Measurements from ENCODE around the gene SPAG5. TPM values are rescaled to one million over a fixed set of nuclear protein-coding genes. Genes with fewer than 3 reads are reported as not detected.
"Not testable (repeated sequence)": the region's sequence is repeated elsewhere in the genome, so short reads cannot be mapped to it uniquely, and the experiment has no call there.

SPAG5 gene
- total and polyA plus RNA-seq, 9 donors: 16.1 to 42.0 (median 30.9) TPM

DNA sequence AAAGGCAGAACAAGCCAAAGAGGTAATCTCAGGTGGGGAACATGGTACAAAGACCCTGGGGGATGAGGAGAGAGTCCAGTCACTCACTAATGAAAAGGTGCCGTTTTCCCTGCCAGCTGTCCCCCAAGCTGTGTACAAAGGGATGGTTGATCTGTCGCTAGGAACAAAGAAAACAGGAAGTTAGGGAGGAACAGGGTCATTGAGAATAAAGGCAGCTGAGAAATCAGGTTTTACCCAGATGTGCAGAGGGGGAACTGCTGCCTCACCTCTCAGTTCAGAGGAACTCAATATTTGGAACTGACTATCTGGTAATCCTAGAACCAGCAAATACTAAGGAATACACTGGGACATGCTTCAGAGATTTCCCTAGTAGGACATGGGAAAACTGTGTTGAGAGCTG, 13.7 kb upstream of the SPAG5 start:
- DNase-seq: no peak
- H3K27me3 ChIP-seq (ENCODE audit: control insufficient read depth, insufficient read depth, low read length): no peaks in the 10 kb centered on the region
- 73% methylated on average over 2 of the region's 2 CpGs for WGBS (ENCODE audit: insufficient coverage)
- peaks cover 64% of the 10 kb centered on the region for H3K36me3 ChIP-seq (ENCODE audit: control insufficient read depth, insufficient read depth, low read length)
- no peaks in the 10 kb centered on the region for H3K4me1 ChIP-seq (ENCODE audit: control insufficient read depth, insufficient read depth, low read length)
- no peak overlapping the region for H3K4me3 ChIP-seq (ENCODE audit: low read length)
- H3K27ac ChIP-seq (ENCODE audit: low read length): no peak overlapping the region
- H3K9me3 ChIP-seq (replicated peaks; ENCODE audit: control insufficient read depth, low read depth, low read length): no peaks in the 10 kb centered on the region

DNA sequence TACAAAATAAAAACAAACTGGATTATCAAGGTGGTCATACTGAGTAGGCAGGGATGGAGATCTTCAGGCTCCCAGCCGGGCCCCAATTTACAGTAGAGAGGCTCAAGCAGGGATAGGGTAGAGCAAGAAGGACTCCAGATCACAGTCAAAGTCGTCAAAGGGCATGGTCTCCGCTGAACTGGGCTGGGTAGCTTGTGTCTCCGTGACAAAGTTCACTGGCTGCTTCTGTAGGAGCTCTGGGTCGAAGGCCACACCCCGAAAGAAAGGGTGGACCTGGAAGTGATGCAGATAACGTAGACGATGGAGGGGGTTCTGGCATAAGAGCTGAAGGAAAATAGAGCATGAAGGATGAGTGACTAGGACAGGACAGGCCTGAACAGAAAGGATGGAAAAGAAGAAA, 11.6 kb upstream of the SPAG5 start:
- no peak overlapping the region for H3K4me3 ChIP-seq (ENCODE audit: low read length)
- no peaks in the 10 kb centered on the region for H3K9me3 ChIP-seq (replicated peaks; ENCODE audit: control insufficient read depth, low read depth, low read length)
- H3K36me3 ChIP-seq (ENCODE audit: control insufficient read depth, insufficient read depth, low read length): peaks cover 43% of the 10 kb centered on the region
- 90% methylated on average over 8 of the region's 8 CpGs for WGBS (ENCODE audit: insufficient coverage)
- no peaks in the 10 kb centered on the region for H3K4me1 ChIP-seq (ENCODE audit: control insufficient read depth, insufficient read depth, low read length)
- no peak overlapping the region for H3K27ac ChIP-seq (ENCODE audit: low read length)
- no peaks in the 10 kb centered on the region for H3K27me3 ChIP-seq (ENCODE audit: control insufficient read depth, insufficient read depth, low read length)
- DNase-seq: no peak

- not testable (repeated sequence) for H3K27ac ChIP-seq (ENCODE audit: low read length); DNase-seq; H3K4me1 ChIP-seq (ENCODE audit: control insufficient read depth, insufficient read depth, low read length); H3K36me3 ChIP-seq (ENCODE audit: control insufficient read depth, insufficient read depth, low read length); H3K27me3 ChIP-seq (ENCODE audit: control insufficient read depth, insufficient read depth, low read length); H3K9me3 ChIP-seq (replicated peaks; ENCODE audit: control insufficient read depth, low read depth, low read length); H3K4me3 ChIP-seq (ENCODE audit: low read length)
- 90% methylated on average over 10 of the region's 31 CpGs for WGBS (ENCODE audit: insufficient coverage)
Measured at GRCh38 chr17:28604031-28604430, 5.2 kb upstream of the SPAG5 start.

- H3K36me3 ChIP-seq (ENCODE audit: control insufficient read depth, insufficient read depth, low read length): no peaks in the 10 kb centered on the region
- H3K4me1 ChIP-seq (ENCODE audit: control insufficient read depth, insufficient read depth, low read length): peaks cover 15% of the 10 kb centered on the region
- 16% methylated on average over 20 of the region's 40 CpGs for WGBS (ENCODE audit: insufficient coverage)
- no peaks in the 10 kb centered on the region for H3K27me3 ChIP-seq (ENCODE audit: control insufficient read depth, insufficient read depth, low read length)
- no peaks in the 10 kb centered on the region for H3K9me3 ChIP-seq (replicated peaks; ENCODE audit: control insufficient read depth, low read depth, low read length)
- peak; percentile 85 for DNase-seq
- peak overlapping the region; percentile 74 for H3K4me3 ChIP-seq (ENCODE audit: low read length)
- H3K27ac ChIP-seq (ENCODE audit: low read length): peak overlapping the region; percentile 98
Measured at GRCh38 chr17:28599311-28600184, 723 bp upstream of the SPAG5 start.

GRCh38 chr17:28598389-28598788, 436 bp downstream of the SPAG5 start:
- 0% methylated on average over 11 of the region's 17 CpGs for WGBS (ENCODE audit: insufficient coverage)
- no peak for DNase-seq
- H3K9me3 ChIP-seq (replicated peaks; ENCODE audit: control insufficient read depth, low read depth, low read length): no peaks in the 10 kb centered on the region
- H3K27me3 ChIP-seq (ENCODE audit: control insufficient read depth, insufficient read depth, low read length): no peaks in the 10 kb centered on the region
- H3K4me1 ChIP-seq (ENCODE audit: control insufficient read depth, insufficient read depth, low read length): peaks cover 15% of the 10 kb centered on the region
- H3K36me3 ChIP-seq (ENCODE audit: control insufficient read depth, insufficient read depth, low read length): peaks cover under 1% of the 10 kb centered on the region
- H3K27ac ChIP-seq (ENCODE audit: low read length): peak overlapping the region; percentile 54
- H3K4me3 ChIP-seq (ENCODE audit: low read length): peak overlapping the region; percentile 74

DNA sequence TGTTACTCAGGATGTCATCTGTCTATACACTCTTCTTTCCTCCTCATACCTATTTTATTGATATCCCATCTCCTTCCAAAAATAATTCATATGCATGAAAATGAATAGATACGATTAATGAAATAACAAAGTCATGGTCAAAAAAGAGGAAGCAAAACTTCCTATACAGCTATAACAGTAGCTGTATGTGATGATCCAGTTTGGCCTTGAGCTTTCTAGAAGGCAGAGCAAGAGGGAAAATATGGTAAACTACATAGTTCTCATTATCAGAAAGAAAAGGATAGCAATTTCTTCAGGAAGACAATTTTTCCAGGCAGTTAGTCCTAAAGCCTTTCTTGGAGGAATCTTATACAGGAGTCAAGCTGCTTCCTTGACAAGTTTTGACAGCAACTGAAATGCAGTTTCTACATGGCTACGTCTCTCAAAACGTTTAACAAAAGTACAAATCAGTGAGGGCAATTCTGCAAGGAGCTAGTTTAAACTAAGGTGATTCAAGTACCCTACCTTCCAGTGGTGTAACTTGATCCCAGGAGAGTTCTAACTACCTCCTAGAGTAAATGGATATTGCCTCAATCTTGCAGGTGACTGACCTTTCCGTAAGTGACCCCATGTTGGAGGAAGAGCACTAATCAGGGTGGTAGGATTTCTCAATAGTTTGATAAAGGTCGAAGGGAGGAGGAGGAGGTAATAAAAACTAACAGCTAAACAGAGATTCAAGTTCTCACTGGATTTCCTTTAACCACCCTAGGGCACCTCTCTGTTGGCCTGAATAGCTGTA, 1.0 kb downstream of the SPAG5 start:
- Histone ChIP-seq H3K36me3 (ENCODE audit: control insufficient read depth, insufficient read depth, low read length) (peaks cover 4% of the 10 kb centered on the region), H3K4me1 (ENCODE audit: control insufficient read depth, insufficient read depth, low read length) (peaks cover 15% of the 10 kb centered on the region), H3K27me3 (ENCODE audit: control insufficient read depth, insufficient read depth, low read length) (no peaks in the 10 kb centered on the region), H3K4me3 (ENCODE audit: low read length) (peak overlapping the region; percentile 74), H3K9me3 (replicated peaks; ENCODE audit: control insufficient read depth, low read depth, low read length) (no peaks in the 10 kb centered on the region), H3K27ac (ENCODE audit: low read length) (no peak overlapping the region)
- no CpG with 5 or more reads among the region's 5 CpGs for WGBS (ENCODE audit: insufficient coverage)
- no peak for DNase-seq

DNA sequence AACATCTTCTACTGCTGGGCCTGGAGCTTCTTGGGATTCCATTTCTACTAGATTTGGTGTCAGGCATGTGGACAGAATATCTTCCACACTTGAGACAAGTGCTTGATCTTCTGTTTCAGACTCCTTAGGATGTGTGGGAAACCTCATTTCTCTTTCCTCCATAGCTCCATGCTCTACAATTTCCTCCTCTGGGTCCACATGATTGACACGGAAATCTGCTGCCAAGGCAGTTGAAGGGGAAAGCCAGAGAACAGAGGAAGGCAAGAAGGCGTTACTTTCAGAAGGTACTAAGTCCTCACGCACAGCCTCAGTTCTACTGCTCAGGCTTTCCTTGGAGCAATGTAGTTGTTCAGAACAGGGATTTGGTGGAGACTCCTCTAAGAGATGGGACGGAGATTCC, 6.6 kb downstream of the SPAG5 start:
- Histone ChIP-seq H3K4me1 (ENCODE audit: control insufficient read depth, insufficient read depth, low read length) (no peaks in the 10 kb centered on the region), H3K27me3 (ENCODE audit: control insufficient read depth, insufficient read depth, low read length) (no peaks in the 10 kb centered on the region), H3K9me3 (replicated peaks; ENCODE audit: control insufficient read depth, low read depth, low read length) (no peaks in the 10 kb centered on the region), H3K4me3 (ENCODE audit: low read length) (no peak overlapping the region), H3K27ac (ENCODE audit: low read length) (no peak overlapping the region), H3K36me3 (ENCODE audit: control insufficient read depth, insufficient read depth, low read length) (peaks cover 32% of the 10 kb centered on the region)
- DNase-seq: no peak
- 90% methylated on average over 4 of the region's 4 CpGs for WGBS (ENCODE audit: insufficient coverage)

DNA sequence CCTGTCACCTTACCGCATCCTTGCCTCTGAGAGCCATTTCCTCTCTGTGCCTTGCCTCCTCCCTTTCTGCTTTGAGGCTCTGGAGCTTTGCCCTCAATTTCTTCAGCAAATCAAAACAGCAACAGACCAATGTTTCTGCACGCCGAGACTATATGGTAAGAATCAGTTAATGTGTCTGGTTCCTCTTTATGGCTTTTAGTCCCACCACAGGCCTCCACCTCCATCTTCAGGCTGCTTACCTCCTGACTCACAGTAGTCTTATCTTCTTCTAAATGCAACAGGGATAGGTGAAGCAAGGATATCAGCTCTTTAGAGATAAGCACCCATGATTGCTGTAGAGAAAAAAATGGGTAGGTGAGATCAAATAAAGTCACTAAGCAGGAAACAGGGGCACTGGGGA, 13.0 kb downstream of the SPAG5 start:
- H3K9me3 ChIP-seq (replicated peaks; ENCODE audit: control insufficient read depth, low read depth, low read length): no peaks in the 10 kb centered on the region
- H3K27me3 ChIP-seq (ENCODE audit: control insufficient read depth, insufficient read depth, low read length): no peaks in the 10 kb centered on the region
- peaks cover 4% of the 10 kb centered on the region for H3K4me1 ChIP-seq (ENCODE audit: control insufficient read depth, insufficient read depth, low read length)
- WGBS (ENCODE audit: insufficient coverage): 88% methylated on average over 1 of the region's 3 CpGs
- no peak overlapping the region for H3K4me3 ChIP-seq (ENCODE audit: low read length)
- peaks cover 53% of the 10 kb centered on the region for H3K36me3 ChIP-seq (ENCODE audit: control insufficient read depth, insufficient read depth, low read length)
- no peak overlapping the region for H3K27ac ChIP-seq (ENCODE audit: low read length)
- no peak for DNase-seq

- no peak overlapping the region for H3K4me3 ChIP-seq (ENCODE audit: low read length)
- no peaks in the 10 kb centered on the region for H3K27me3 ChIP-seq (ENCODE audit: control insufficient read depth, insufficient read depth, low read length)
- WGBS (ENCODE audit: insufficient coverage): 92% methylated on average over 3 of the region's 3 CpGs
- no peaks in the 10 kb centered on the region for H3K9me3 ChIP-seq (replicated peaks; ENCODE audit: control insufficient read depth, low read depth, low read length)
- H3K36me3 ChIP-seq (ENCODE audit: control insufficient read depth, insufficient read depth, low read length): peaks cover 62% of the 10 kb centered on the region
- H3K4me1 ChIP-seq (ENCODE audit: control insufficient read depth, insufficient read depth, low read length): peaks cover 4% of the 10 kb centered on the region
- DNase-seq: no peak
- no peak overlapping the region for H3K27ac ChIP-seq (ENCODE audit: low read length)
Measured at GRCh38 chr17:28584434-28584833, 14.4 kb downstream of the SPAG5 start.

DNA sequence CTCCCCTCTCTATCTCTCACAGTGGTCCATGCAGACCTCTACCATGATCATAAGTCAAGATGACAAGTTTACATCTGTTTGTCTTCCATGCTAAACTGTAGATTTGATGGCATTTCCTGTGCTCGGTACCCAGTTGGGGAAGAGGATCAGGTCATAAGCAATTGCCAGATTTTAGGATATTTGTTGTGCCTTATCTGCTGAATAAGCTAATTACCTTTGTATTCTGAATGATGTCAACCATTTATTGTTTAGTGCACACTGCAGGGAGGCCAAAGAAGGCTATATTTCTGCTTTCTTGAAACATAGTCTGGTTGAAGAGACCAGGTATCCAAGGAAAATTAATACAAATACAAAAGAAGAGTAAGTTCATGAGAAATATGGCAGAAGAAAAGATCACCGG, 16.3 kb downstream of the SPAG5 start:
- 92% methylated on average over 2 of the region's 2 CpGs for WGBS (ENCODE audit: insufficient coverage)
- H3K36me3 ChIP-seq (ENCODE audit: control insufficient read depth, insufficient read depth, low read length): peaks cover 72% of the 10 kb centered on the region
- no peak for DNase-seq
- no peak overlapping the region for H3K4me3 ChIP-seq (ENCODE audit: low read length)
- H3K9me3 ChIP-seq (replicated peaks; ENCODE audit: control insufficient read depth, low read depth, low read length): no peaks in the 10 kb centered on the region
- H3K4me1 ChIP-seq (ENCODE audit: control insufficient read depth, insufficient read depth, low read length): peaks cover 4% of the 10 kb centered on the region
- H3K27ac ChIP-seq (ENCODE audit: low read length): no peak overlapping the region
- H3K27me3 ChIP-seq (ENCODE audit: control insufficient read depth, insufficient read depth, low read length): no peaks in the 10 kb centered on the region

Measured in muscle of leg (tissue), 11 donors.